Naive thymus-derived CD4-positive, alpha-beta T cell (primary cell): ENCODE data around the gene TMEM187. TPM values are rescaled to one million over a fixed set of nuclear protein-coding genes. Genes with fewer than 3 reads are reported as not detected.
A peak's percentile ranks its signal among the peaks of the same experiment; 100 is the strongest.

Experiments used
- ATAC-seq: fragments of 150-1000 bp; cut with Tn5 transposase; 2 replicates; pipeline ENCODE4 v1.10.0; 2021; ENCODE audit warnings: mild to moderate bottlenecking, moderate library complexity
- CTCF ChIA-PET: fragments of 350-600 bp; sonication (Branson Sonifier 250); formaldehyde crosslinking; loops from one replicate; lab custom pipeline; 2021; ENCODE audit warnings: antibody characterized with exemption; lab: Charles Lee
- POLR2A ChIA-PET: fragments of 350-600 bp; sonication (Branson Sonifier 250); formaldehyde crosslinking; loops from one replicate; lab custom pipeline; 2021; ENCODE audit warnings: antibody characterized with exemption, inconsistent platforms; lab: Charles Lee
- DNase-seq, 9 donors: peaks; one replicate each; pipeline versions ENCODE4 v3.0.0 to v3.0.0-alpha.2; 2020 to 2022; ENCODE audit warnings: mixed read lengths in 1 of 9
- H3K27ac ChIP-seq: one replicate; pipeline ENCODE4 v1.7.0; 2013; ENCODE audit warnings: mild to moderate bottlenecking, low read depth, low read length, moderate library complexity
- H3K27me3 ChIP-seq, 2 donors: one replicate each; pipeline ENCODE4 v1.7.0; 2013; ENCODE audit warnings: low read length in 2 of 2, mild to moderate bottlenecking in 2 of 2, moderate library complexity in 2 of 2; ENCODE audit not compliant: control insufficient read depth in 2 of 2, insufficient read depth in 2 of 2
- H3K36me3 ChIP-seq, 3 experiments: 1 replicate in 2 of 3; 2 replicates in 1 of 3; pipeline ENCODE4 v1.7.0; 2013; ENCODE audit warnings: low read length in 3 of 3, mild to moderate bottlenecking in 3 of 3, moderate library complexity in 1 of 3; ENCODE audit not compliant: insufficient read depth in 3 of 3, control insufficient read depth in 2 of 3
- H3K4me1 ChIP-seq, 2 donors: one replicate each; pipeline ENCODE4 v1.7.0; 2013; ENCODE audit warnings: low read length in 2 of 2, mild to moderate bottlenecking in 2 of 2, moderate library complexity in 1 of 2; ENCODE audit not compliant: control insufficient read depth in 2 of 2, insufficient read depth in 2 of 2
- H3K4me3 ChIP-seq: 2 replicates; pipeline ENCODE4 v1.7.0; 2013; ENCODE audit warnings: mild to moderate bottlenecking, low read length
- H3K9me3 ChIP-seq, 3 experiments: 1 replicate in 2 of 3; 2 replicates in 1 of 3; pipeline ENCODE4 v1.7.0; 2013; ENCODE audit warnings: low read length in 3 of 3; ENCODE audit not compliant: control insufficient read depth in 2 of 3
- H3K27ac Mint-ChIP-seq, 9 donors: one replicate each; pipeline ENCODE4 v1.8.0; 2020 to 2022; ENCODE audit warnings: mixed read lengths in 9 of 9, mild to moderate bottlenecking in 8 of 9, moderate library complexity in 5 of 9, inconsistent platforms in 2 of 9
- H3K27me3 Mint-ChIP-seq, 5 donors: one replicate each; pipeline ENCODE4 v1.8.0; 2021 to 2022; ENCODE audit warnings: mixed read lengths in 5 of 5, mild to moderate bottlenecking in 1 of 5
- H3K36me3 Mint-ChIP-seq, 5 donors: one replicate each; pipeline ENCODE4 v1.8.0; 2020 to 2022; ENCODE audit warnings: mixed read lengths in 5 of 5, mild to moderate bottlenecking in 3 of 5, inconsistent platforms in 1 of 5
- H3K4me1 Mint-ChIP-seq, 7 donors: one replicate each; pipeline ENCODE4 v1.8.0; 2020 to 2022; ENCODE audit warnings: mixed read lengths in 7 of 7, mild to moderate bottlenecking in 3 of 7, inconsistent platforms in 1 of 7
- H3K4me3 Mint-ChIP-seq, 10 donors: one replicate each; pipeline ENCODE4 v1.8.0; 2020 to 2022; ENCODE audit warnings: mild to moderate bottlenecking in 10 of 10, mixed read lengths in 10 of 10, moderate library complexity in 6 of 10, inconsistent platforms in 2 of 10
- H3K9me3 Mint-ChIP-seq, 11 donors: one replicate each; pipeline ENCODE4 v1.8.0; 2020 to 2022; ENCODE audit warnings: mixed read lengths in 11 of 11, mild to moderate bottlenecking in 4 of 11, inconsistent platforms in 1 of 11, moderate library complexity in 1 of 11
- intact Hi-C, 2 donors: fragments of 100-400 bp; cut with micrococcal nuclease; formaldehyde crosslinking; loops; one replicate each; pipeline ENCODE4 v1.15.1; 2023
- polyA plus RNA-seq, 2 donors: library from polyadenylated mRNA; unstranded; fragments of 300-500 nt; fragmentation: Illumina TruSeq; gene quantifications; one replicate each; pipeline ENCODE4 v1.2.3, GENCODE V29; 2021
- total RNA-seq, 6 experiments: library from RNA in 5 of 6; stranded (reverse) in 5 of 6; gene quantifications; 1 replicate in 5 of 6; 2 replicates in 1 of 6; pipeline ENCODE4 v1.2.3 and lab custom pipeline; 2021 to 2026

Gene TMEM187
- total RNA-seq, result 10 to 100 TPM in 2 of 5 experiments, 1 to 10 TPM in 3; 1.4 to 13.4 (median 7.1) TPM
- 10 to 100 TPM in 1 of 2 donors, 1 to 10 TPM in 1; 10.0 to 22.7 TPM for polyA plus RNA-seq
- 2.3 reads per million, percentile 11 among the genes with 10 or more reads in this experiment for total RNA-seq (lab: John Stamatoyannopoulos, UW)

GRCh38 chrX:153972368-153973126 is at the start of gene TMEM187:
TSS of gene TMEM187 (plus strand) at chrX:153972754. CDS start at chrX:153982063, 9,309 bp downstream.
- peak; percentile 72 for ATAC-seq

GRCh38 chrX:153922932-153923857 is 49.4 kb upstream of the TMEM187 start:
- peaks cover 0 to 21% (median 0%) of the 10 kb centered on the region in 5 donors for H3K36me3 Mint-ChIP-seq
- peaks cover 0 to 30% (median 4%) of the 10 kb centered on the region in 3 experiments for H3K36me3 ChIP-seq
- peak overlapping the region; percentile 70 for H3K4me3 ChIP-seq
- H3K27ac ChIP-seq, result peak overlapping the region; percentile 98
- H3K9me3 ChIP-seq, result no peaks in the 10 kb centered on the region
- ATAC-seq (no peak), DNase-seq (no peak)
- H3K9me3 Mint-ChIP-seq, result peaks cover 0 to 2% (median 0%) of the 10 kb centered on the region in 11 donors
- H3K27ac Mint-ChIP-seq, result peak overlapping the region; percentile 23 to 98 (median 93)
- POLR2A ChIA-PET, result interaction anchor here (0.7 to 17.4 kb wide), 7 partner anchors 8 to 159 kb away, joined by 3 to 384 read pairs (median 4); partner anchors contain the start of genes HCFC1, NAA10, PLXNB3 and RENBP
- CTCF ChIA-PET, result interaction anchor here (1.3 to 13.2 kb wide), 4 partner anchors 17 to 160 kb away, joined by 4 to 168 read pairs (median 17); partner anchors contain the start of gene RENBP
- peaks cover 0 to 59% (median 21%) of the 10 kb centered on the region in 7 donors for H3K4me1 Mint-ChIP-seq
- H3K27me3 ChIP-seq, result no peaks in the 10 kb centered on the region
- peaks cover 19 to 21% of the 10 kb centered on the region in 2 donors for H3K4me1 ChIP-seq
- intact Hi-C loops, result loop anchor here in 1 of 2 donors (10.0 kb wide), 1 partner anchor 572 kb away; the partner anchor contains the start of gene SLC10A3
- peak overlapping the region; percentile 92 to 98 (median 94) for H3K4me3 Mint-ChIP-seq
- no peaks in the 10 kb centered on the region for H3K27me3 Mint-ChIP-seq

More at GRCh38 chrX:153972368-153973126, at the start of gene TMEM187:
- Histone ChIP-seq H3K36me3 (peaks cover 0 to 13% (median 0%) of the 10 kb centered on the region in 3 experiments), H3K27ac (peak within 1 kb of the TSS; percentile 99), H3K27me3 (no peaks in the 10 kb centered on the region), H3K4me1 (peaks cover 22% of the 10 kb centered on the region in 2 donors), H3K4me3 (peak within 1 kb of the TSS; percentile 97), H3K9me3 (no peaks in the 10 kb centered on the region)
- H3K36me3 Mint-ChIP-seq, result peaks cover 0 to 11% (median 0%) of the 10 kb centered on the region in 5 donors
- DNase-seq, result peak; percentile 76 to 95 (median 87)
- peak within 1 kb of the TSS; percentile 93 to 100 (median 100) for H3K27ac Mint-ChIP-seq
- H3K4me3 Mint-ChIP-seq, result peak within 1 kb of the TSS; percentile 91 to 100 (median 100)
- peaks cover 17 to 44% (median 27%) of the 10 kb centered on the region in 7 donors for H3K4me1 Mint-ChIP-seq
- ChIA-PET POLR2A (interaction anchor here (0.9 to 8.5 kb wide), 7 partner anchors 9 to 178 kb away, joined by 4 to 127 read pairs (median 12); partner anchors contain the start of genes ARHGAP4, IDH3G and SSR4), CTCF (no interaction called here)
- intact Hi-C loops, result loop anchor here (1.0 to 5.0 kb wide), 8 partner anchors 9 to 1015 kb away; partner anchors contain the start of genes DKC1 (in 1 of the 2), MECP2 (in 1 of the 2) and RPL10 (in 1 of the 2)
- peaks cover 0 to 1% (median 0%) of the 10 kb centered on the region in 11 donors for H3K9me3 Mint-ChIP-seq
- no peaks in the 10 kb centered on the region for H3K27me3 Mint-ChIP-seq

- ChIA-PET CTCF (interaction anchor here (0.6 to 13.2 kb wide), 6 partner anchors 12 to 810 kb away, joined by 3 to 168 read pairs (median 4); partner anchors contain the start of gene RENBP), POLR2A (interaction anchor here (1.6 to 17.4 kb wide), 8 partner anchors 14 to 130 kb away, joined by 3 to 384 read pairs (median 20); partner anchors contain the start of genes HCFC1, IDH3G, NAA10 and RENBP)
- DNase-seq (peak in 7 of 9 donors; percentile 42 to 59 (median 52)), ATAC-seq (no peak)
- H3K27me3 Mint-ChIP-seq, result no peaks in the 10 kb centered on the region
- H3K4me3 Mint-ChIP-seq, result peak overlapping the region; percentile 92 to 98 (median 94)
- peaks cover 0 to 2% (median 0%) of the 10 kb centered on the region in 11 donors for H3K9me3 Mint-ChIP-seq
- Histone ChIP-seq H3K4me3 (peak overlapping the region; percentile 70), H3K4me1 (peaks cover 24 to 26% of the 10 kb centered on the region in 2 donors), H3K27me3 (no peaks in the 10 kb centered on the region), H3K9me3 (no peaks in the 10 kb centered on the region), H3K36me3 (peaks cover 0 to 19% (median 0%) of the 10 kb centered on the region in 3 experiments), H3K27ac (peak overlapping the region; percentile 98)
- peak overlapping the region; percentile 86 to 98 (median 93) for H3K27ac Mint-ChIP-seq
- H3K4me1 Mint-ChIP-seq, result peaks cover 0 to 68% (median 25%) of the 10 kb centered on the region in 7 donors
- peaks cover 0 to 23% (median 0%) of the 10 kb centered on the region in 5 donors for H3K36me3 Mint-ChIP-seq
- intact Hi-C loops, result loop anchor here (1.0 to 10.0 kb wide), 4 partner anchors 18 to 570 kb away; partner anchors contain the start of gene SLC10A3 (in 1 of the 2)
Observed at GRCh38 chrX:153924149-153924861, 48.2 kb upstream of the TMEM187 start.

- peaks cover 0 to 73% (median 24%) of the 10 kb centered on the region in 7 donors for H3K4me1 Mint-ChIP-seq
- H3K36me3 Mint-ChIP-seq, result peaks cover 0 to 21% (median 0%) of the 10 kb centered on the region in 5 donors
- POLR2A ChIA-PET, result interaction anchor here (0.7 to 17.4 kb wide), 14 partner anchors 8 to 444 kb away, joined by 3 to 384 read pairs (median 6); partner anchors contain the start of genes HCFC1, IDH3G, NAA10 and RENBP
- intact Hi-C loops, result loop anchor here (2.0 to 10.0 kb wide), 4 partner anchors 19 to 569 kb away; partner anchors contain the start of genes EMD (in 2 of the 2), SLC10A3 (in 1 of the 2) and SLC6A8 (in 1 of the 2)
- peak overlapping the region; percentile 92 to 98 (median 94) for H3K4me3 Mint-ChIP-seq
- DNase-seq (peak in 4 of 9 donors; percentile 41 to 50 (median 43)), ATAC-seq (no peak)
- CTCF ChIA-PET, result interaction anchor here (0.6 to 13.2 kb wide), 5 partner anchors 13 to 43 kb away, joined by 3 to 168 read pairs (median 5); partner anchors contain the start of gene RENBP
- Histone ChIP-seq H3K36me3 (peaks cover 0 to 16% (median 0%) of the 10 kb centered on the region in 3 experiments), H3K9me3 (no peaks in the 10 kb centered on the region), H3K4me3 (peak overlapping the region; percentile 70), H3K27me3 (no peaks in the 10 kb centered on the region), H3K4me1 (peaks cover 27% of the 10 kb centered on the region in 2 donors), H3K27ac (peak overlapping the region; percentile 98)
- H3K9me3 Mint-ChIP-seq, result peaks cover 0 to 2% (median 0%) of the 10 kb centered on the region in 11 donors
- peak overlapping the region; percentile 88 to 98 (median 93) for H3K27ac Mint-ChIP-seq
- no peaks in the 10 kb centered on the region for H3K27me3 Mint-ChIP-seq
Observed at GRCh38 chrX:153925387-153925738, 47.2 kb upstream of the TMEM187 start.
